Hepatic stellate cell (primary cell): ENCODE results near the gene PFKL.
"Not testable (repeated sequence)": the region's sequence is repeated elsewhere in the genome, so short reads cannot be mapped to it uniquely, and the experiment has no call there.

Source experiments
- DNase-seq: peaks from one replicate; pipeline ENCODE4 v3.0.0; 2011; ENCODE audit warnings: low spot score

PFKL gene

DNA sequence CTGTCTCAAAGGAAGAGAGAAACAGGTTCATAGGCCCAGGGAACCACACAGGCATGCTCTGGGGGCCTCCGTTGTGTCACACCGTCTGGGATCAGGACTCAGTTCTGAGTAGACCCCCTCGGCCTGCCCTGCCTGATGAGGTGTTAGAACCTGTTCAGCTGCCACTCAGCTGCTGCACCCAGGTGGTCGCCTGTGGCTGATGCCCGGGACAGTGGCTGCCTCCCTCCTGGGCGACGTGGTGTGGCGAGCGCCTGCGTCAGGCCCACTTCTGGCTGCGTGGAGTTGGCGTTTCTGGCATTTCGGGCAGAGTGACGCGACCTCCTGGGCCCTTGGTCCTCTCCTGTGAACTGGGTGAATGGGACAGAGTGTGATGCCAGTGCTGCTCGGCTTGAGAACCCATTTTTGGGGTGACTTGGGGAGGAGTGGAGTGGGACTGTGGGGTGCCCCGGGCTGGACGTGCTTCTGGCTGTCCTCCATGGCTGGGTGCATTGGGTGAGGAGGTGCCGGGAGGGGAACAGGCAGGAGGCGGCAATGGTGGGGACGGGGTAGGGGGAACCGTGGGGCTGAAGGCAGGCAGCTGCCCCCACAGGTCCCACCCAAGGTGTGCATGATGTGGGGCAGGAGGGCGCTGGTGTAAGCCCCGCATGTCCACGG is 28.5 kb downstream of the PFKL start:
- no peak for DNase-seq

DNA sequence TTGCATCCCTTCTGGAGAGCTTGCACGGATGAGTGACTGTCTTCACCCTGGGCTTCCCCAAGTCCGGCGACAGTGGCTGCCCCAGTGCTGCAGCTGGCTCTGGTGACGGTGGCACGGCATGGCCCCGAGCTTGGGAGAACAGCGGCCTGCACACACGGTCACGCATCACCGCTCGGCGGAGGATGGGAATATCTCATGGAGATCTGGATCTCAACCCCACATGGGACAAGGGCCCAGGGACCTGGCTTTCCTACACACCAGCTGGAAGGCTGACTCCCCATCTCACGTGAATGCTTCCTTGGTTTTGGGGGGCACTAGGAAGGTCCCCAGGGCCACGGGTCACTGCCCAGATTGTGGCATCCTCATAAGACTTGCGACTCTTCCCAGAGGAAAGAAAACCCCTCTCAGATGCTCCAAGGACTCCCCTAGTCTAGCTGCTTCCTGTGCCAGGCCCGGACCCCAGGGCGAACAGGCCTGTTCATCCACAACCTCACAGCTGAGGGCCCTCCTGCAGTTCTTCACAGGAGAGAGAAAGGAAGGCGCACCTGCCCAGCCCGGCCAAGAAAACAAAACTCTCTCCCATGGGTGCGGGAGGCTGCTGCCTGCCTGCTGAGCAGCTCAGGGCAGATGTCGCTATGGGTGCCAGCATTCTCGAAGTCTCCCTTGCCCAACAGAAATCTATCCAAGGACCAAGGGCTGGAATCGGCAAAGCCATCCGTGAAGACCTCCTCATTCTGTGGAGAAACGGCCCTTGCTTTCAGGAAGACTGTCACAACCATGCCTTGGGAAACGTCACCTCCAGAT is 29.4 kb downstream of the PFKL start:
- DNase-seq, result no peak

DNA sequence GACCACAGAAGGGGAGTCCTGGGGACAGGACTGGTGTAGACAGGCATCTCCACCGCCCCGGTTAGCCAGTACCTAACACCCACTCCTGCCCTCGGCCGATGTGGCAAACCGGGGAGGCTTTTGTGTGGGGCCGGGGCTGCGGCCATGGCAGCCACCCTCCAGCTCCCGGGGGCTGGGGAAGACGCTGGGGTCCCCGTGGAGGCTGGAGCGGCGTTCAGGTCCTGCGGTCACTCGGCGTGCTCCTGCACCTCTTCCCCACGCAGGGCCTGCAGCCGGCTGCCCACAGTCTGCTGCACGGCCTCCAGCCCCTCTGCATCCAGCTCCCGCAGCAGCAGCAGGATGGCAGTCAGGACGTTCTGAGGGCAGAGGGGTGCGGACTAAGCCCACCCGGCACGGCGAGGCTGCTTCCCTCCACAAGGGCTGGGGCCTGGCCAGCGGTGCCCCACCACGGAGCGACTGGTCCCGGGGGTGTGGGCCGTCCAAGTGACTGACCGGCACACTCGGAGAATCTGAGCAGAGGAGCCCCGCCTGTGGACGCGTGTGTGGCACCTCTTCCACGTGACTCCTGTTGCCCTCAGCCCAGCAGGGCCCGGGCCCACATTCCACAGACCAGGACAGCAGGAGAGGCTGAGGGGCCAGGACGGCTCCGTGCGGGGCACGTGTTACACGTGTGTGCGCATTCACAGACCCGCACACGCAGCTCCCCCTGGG is 30.3 kb downstream of the PFKL start:
- no peak for DNase-seq

DNA sequence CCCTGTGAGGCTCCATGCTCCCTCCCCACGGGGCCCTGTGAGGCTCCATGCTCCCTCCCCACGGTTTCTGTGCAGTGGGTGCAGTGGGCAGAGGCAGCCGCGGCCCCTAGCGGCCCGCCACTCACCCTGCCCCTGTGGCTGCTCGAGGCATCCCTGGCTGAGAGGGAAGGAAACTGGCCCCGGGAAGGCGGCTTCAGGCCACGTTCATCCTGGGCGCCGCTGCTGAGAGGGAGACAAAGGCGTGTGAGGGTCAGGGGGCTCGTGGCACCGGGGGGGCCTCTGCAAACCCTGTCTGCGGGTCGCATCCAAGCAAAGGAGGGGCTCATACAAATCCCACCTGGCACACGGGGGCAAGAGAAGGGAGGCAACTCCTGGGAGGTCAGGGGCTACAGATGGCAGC is 30.8 kb downstream of the PFKL start:
- no peak for DNase-seq

DNA sequence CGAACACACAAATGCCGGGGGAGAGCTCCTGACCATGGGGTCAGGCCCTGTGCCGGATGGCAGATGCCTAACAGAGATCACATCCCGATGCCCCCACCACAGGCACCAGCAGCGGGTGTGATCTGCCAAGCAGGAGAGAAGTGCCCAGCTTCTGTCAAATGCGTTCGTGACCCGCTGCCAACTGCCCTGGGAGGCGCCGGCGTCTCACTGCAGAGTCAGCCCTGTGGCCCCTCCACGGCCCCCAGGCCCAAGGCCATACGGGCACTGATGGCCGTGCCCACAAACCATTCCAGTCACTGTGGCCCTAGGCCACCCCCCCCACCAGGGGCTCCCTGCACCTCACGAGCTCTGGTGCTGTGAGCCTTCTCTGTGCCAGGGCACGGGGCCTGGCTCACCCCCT is 31.4 kb downstream of the PFKL start:
- DNase-seq, result no peak

DNA sequence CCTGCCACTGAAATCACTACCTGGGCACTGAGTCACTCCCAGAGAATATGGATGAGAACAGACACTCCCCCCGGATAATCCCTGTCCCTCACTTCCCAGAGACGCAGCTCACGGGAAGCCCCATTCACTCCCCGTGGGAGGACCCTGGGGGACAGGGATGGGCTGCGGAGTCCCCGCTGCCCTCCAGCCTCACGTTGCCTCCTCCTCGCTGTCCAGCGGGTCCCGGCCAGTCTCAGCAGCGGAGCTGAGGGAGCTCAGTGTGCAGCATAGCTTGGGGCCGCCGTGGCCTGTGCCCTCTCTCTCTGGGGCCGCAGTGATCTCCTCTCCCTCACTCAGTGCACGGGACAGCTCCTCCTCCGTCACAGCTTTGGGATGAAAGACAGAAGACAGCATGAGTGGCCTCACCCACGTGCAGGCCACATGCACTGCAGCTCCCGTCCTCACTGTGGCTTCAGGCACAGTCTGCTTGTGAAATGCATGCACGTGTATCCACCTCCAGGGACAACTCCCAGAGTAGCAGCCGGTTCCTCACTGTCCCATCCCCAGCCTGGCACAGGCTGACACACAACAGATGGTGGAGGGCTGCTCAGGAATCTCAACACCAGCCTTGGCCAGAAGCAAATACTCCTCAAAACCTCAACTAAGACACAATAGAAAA is 31.9 kb downstream of the PFKL start:
- no peak for DNase-seq

DNA sequence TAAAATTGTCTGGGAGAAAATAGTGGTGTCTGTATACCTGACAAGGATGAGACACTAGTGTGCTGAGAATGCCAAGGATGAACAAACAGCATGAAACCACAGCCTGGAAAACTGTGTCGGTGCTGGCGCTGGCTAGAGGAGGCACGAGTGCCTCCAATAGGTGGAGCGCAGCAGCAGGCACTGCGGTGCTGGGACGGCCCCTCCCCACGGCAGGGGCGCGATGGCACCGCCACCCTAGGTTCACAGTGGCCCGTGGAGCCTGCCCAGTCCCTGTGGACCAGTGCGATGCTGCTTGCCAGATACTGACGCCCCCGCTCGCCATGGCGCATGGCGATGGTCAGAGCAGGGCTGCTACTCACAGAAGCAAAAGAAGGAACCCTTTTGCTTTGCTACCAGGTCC is 32.5 kb downstream of the PFKL start:
- no peak for DNase-seq

DNA sequence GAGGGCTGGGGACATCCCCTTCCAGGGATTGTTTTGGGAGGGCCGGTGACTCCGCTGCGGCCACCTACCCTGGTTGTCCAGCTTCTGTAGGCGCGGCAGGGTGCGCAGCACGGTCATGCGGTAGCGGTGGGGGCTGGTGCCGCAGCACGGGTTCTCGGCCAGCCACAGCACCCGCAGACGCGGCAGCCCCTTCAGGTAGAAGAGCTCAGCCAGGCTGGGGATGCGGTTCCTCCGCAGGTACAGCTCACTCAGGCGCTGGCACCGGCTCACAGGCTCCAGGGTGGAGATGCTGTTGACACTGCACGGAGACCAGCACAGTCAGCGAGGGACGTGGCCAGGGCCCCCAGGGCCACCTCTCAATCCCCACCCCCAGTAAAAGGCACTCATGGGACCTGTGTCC is 33.1 kb downstream of the PFKL start:
- no peak for DNase-seq

DNA sequence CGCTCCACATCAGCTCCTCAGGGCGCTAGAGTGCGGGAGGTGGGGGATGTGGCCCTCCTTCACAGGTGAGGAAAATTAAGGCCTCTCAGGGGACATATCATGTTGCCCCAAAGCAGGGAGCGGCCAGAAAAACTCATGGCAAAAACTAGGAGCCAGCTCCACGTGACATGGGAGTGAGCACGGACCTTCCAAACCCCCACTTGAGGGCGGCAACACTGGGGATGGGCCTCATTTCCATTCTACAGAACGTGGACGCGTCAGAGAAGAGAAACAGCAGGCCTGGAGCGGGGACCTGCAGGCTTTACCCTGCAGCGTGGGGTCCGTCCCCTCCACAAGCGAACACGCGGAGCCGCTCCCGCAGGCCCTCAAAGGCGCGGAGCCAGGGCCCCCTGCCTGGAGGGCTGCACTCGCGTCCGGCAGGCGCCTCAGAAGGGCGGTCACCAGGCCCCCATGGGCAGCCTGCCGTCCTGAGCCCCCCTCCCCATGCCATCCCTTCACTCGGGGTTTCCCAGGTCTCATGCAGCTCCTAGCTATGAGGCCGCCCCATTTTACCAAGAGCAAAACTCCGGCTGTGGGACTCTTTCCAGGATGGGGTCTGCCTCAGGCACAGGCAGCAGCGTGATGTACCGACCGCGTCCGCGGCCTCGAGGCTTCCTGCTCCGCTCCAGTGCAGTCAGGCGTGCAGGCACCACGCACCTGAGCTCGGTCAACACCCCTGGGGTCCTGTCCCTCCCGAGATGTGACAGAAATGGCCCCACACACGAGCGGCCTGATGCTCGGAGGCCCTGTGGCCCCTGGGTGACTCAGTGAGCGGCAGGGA is 33.9 kb downstream of the PFKL start:
- no peak for DNase-seq

DNA sequence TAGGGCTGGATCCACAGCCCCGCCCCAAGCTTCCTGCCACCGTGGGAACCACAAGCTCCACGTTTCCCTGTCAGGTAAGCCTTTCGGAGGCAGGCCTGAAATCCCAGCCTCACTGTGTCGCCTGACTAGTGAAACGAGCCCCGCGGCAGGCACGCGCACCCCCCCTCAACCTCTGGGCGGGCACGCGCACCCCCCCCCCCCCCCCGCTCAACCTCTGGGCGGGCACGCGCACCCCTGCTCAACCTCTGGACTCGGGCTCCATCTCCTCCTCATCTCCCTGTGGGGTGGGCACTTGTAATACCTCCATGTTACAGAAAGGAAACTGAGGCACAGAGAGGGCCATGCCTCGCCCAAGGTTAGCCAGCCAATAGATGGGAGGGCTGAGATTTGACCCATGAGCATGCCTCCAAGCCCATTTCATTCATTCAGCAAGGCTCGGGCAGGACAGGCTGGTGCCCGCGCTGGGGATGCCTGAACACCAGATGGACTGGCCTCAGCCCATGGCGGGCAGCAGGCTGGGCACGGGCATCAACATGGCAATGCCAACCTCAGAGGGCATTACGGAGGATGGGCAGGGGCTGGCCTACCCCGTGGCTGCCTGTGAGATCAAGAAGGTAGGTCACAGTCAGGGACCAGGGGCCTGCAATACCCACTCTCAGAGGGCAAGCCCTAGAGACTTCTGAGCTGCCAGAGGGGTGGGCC is 34.6 kb downstream of the PFKL start:
- DNase-seq, result no peak

DNA sequence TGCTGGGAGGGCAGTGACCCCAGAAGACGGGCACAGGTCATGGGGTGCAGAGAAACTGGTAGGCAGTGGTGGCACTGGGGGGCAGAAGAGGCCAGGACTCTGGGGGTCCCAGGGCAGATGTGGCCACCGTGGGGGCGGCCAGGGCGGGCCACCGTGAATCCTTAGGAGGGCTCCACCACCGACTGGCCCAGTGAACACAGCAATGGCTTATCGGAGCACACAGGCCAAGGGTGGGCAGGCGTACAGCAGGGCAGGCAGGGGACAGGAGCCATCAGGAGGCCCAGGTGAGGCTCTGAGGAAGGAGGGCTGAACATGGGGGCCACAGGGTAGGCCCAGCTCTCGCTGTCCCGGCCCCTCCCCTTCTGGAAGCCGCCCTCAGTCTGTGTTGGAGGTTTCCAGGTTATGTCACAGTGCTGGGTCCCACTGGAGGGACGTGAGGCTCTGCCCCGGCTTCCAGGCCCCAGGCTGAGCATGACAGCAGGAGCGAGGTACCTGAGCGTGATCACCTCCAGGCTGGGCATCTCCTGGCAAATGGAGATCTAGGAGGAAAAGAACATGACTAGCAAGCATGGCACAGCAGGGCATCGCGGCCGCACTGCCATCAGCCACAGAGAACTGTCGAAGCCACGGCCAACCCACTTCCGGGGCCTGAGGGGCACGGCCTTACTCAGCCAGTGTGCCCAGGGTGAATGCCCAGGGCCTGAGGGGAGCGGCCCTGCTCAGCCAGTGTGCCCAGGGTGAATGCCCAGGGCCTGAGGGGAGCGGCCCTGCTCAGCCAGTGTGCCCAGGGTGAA is 35.6 kb downstream of the PFKL start:
- DNase-seq, result no peak

DNA sequence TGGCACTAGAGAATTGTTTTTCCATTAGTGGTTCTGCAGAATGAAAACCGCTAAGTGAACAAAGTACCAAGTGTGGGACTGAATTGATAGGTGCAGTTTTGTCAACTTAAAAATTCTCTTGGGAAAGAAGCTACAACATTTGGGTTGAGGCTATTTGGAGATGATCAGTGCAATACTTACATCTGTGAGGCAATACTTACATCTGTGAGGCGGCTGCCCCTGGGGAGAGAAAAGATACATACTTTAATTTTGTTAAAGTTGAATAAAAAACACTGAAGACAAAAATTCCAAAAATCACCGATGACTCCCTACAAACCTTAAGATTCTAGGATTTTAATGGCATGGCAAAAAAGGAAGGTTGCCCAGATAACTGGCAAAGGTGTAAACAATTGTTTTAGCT is 37.6 kb downstream of the PFKL start:
- DNase-seq, result no peak

DNA sequence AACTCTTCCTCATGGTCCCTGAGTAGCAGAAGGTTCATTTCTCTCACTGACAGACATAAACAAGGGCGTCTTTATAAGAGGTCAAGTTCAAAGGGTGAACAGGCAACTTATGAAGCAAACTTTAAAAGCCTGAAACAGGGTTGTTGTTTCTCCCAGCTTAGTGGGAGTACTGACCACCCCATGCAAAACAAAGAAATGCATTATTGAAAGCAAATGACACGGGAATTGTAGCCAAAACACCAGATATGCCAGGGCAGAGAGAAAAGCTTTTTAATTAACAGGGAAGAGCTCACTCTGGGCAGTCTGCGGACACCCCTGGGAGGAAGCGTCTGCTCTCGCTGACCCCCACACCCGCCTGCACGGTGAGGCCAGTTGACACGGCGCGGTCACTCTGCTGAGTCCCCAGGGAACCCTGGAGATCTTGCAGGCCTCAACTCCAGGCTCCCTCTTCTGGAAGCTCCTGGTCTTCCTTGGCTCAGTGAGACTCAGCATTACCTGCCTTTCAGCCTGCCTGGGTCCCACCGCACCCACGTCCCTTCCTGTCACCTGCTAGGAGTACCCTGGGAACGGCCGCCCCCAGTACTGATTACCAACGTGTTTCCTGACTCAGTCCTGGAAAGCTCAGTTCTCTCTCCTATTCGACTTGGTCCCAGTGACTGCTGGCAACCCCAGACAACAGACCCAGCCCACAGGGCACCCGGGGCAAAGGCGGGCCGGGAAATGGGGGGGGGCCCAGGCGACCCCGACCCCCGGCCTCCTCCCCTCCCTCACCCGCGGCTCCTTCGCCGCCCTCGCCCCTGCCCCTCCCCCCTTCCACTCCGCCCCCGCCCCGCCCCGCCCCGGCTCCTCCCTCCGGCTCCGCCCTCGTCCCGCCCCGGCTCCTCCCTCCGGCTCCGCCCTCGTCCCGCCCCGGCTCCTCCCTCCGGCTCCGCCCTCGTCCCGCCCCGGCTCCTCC is 38.4 kb downstream of the PFKL start:
- peak; percentile 81 for DNase-seq

DNA sequence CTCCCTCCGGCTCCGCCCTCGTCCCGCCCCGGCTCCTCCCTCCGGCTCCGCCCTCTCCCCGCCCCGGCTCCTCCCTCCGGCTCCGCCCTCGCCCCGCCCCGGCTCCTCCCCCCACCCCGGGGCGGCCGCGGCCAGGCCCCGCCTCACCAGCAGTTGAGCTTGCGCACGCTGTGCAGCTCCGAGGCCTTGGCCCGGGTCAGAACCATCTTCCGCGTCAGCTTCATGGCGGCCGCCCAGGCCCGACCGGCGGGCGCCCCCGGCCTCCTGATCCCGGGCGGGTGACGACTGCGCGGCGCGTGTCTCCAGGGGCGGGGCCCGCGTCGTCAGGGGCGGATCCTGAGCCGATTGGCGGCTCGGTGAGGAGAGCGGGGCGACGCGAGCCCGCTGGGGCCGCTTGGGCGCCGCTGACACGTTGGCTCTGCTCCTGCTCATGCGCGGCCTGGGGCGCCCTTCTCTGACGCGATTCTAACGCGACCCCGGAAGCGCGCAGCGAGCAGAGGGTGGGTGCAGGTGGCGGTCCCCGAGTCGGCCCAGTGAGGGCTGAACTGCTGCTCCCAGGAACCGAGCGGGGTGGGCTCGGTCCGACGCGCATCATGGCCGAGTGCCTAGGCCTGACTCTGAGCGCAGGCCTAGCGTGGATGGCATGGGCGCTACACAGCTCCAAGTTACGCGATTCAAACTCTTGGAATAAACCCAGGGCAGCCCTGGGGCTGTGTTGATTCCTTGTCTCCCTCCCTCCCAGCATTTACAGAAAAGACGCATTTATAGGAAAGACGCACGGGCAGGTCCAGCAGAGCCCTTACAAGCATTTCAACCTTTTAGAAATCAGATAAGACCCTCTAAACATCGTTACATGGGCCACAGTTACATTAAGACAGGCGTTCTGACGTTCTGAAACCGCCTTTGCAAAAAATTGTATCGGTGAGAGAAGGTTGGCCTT is 39.4 kb downstream of the PFKL start, which contains the start of gene CFAP410:
CFAP410 (minus strand) TSS at position 420 of the 940 bp plus-strand sequence; CDS start at position 224, 196 bp downstream.
- DNase-seq, result peak; percentile 97

DNA sequence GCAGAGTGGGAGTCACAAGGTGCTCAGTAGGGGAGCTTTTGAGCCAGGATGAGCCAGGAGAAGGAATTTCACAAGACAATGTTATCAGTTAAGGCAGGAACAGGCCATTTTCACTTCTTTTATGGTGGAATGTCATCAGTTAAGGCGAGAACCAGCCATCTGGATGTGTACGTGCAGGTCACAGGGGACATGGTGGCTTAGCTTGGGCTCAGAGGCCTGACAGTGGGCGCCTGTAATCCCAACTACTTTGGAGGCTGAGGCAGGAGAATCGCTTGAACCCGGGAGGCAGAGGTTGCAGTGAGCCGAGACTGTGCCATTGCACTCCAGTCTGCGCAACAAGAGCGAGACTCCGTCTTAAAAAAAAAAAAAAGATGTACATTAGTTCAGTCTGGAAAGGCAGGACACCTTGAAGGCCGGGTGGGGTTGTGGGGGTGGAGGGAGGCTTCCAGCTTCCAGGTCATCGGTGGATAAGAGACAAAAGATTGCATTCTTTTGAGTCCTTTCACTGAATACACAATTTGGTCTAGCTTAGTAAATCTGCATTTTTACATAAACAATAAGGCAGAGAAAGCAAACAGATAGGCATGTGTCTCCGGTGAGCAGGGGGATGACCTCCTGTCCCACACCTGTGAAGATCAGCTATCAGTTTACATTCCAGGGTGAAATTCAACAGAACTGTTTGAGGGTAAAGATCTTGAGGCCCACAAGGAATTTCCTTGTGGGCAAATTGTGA is 42.0 kb downstream of the PFKL start:
- not testable (repeated sequence) for DNase-seq

DNA sequence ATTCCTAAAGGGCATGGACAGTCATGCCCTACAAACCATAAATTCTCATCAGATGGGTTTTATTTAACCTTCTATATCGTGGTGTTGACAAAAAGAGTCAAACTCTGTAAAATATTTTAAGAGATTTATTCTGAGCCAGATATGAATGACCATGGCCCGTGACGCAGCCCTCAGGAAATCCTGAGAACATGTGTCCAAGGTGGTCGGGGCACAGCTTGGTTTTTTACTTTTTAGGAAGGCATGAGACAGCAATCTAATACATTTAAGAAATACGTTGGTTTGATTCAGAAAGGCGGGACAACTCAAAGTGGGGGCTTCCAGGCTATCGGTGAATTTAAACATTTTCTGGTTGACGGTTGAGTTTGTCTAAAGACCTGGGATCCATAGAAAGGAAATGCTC is 43.1 kb downstream of the PFKL start:
- not testable (repeated sequence) for DNase-seq

DNA sequence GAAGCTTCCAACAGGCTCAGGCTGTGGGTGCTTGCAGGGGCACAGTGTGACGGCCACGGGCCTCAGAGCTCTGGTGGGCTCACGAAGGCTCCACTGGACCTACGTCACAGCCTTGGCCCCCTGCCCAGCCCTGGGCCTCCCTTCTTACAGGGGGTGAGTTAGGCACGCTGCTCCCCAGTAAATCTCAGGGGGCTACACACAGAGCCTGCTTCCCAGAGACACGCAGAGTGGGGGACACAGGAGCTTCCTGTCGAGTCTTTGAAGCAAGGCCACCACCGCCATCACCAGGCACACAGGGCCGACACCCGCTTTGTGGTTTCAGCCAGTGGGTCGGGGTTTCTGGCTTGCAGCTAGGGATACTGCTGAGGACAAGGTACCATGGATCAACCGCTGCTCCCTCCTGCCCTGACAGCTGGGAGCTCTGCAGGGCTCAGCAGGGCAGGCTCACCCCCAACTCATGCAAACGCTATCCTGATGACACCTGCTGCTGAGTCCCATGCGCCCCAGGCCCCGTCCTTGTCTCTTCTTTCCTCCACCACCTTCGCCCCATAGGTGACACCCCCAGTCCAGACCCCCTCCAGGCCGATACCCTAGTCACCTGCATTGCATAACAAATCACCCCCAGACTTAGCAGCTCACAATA is 44.8 kb downstream of the PFKL start:
- DNase-seq, result no peak
